BJ (cell line): ENCODE results near the gene PQBP1. TPM values are rescaled to one million over a fixed set of nuclear protein-coding genes. Genes with fewer than 3 reads are reported as not detected.

Experiments
- CTCF ChIA-PET: fragments of 350-600 bp; formaldehyde crosslinking; extraction: SDS; loops from one replicate; lab custom pipeline; 2021; ENCODE audit warnings: antibody characterized with exemption, inconsistent platforms; lab: Yijun Ruan, JAX
- POLR2A ChIA-PET: fragments of 300-600 bp; sonication (Branson Sonifier 250); formaldehyde crosslinking; extraction: SDS; loops from one replicate; lab custom pipeline; 2021; ENCODE audit warnings: antibody characterized with exemption; lab: Charles Lee
- DNase-seq: peaks from one replicate; pipeline ENCODE4 v3.0.0-alpha.2; 2011; ENCODE audit warnings: low read depth
- H3K27me3 ChIP-seq: 2 replicates; pipeline ENCODE4 v1.6.0; 2011; ENCODE audit warnings: low read length; ENCODE audit not compliant: control insufficient read depth, insufficient read depth
- H3K36me3 ChIP-seq: 2 replicates; pipeline ENCODE4 v1.5.1; 2011; ENCODE audit warnings: low read length; ENCODE audit not compliant: control insufficient read depth, insufficient read depth
- H3K4me3 ChIP-seq: 2 replicates; pipeline ENCODE4 v1.5.1; 2011; ENCODE audit warnings: low read depth, mild to moderate bottlenecking, control low read depth, low read length
- polyA plus RNA-seq: library from polyadenylated mRNA; depleted of rRNA; stranded (reverse); fragments of >200 nt; gene quantifications from 2 replicates; pipeline ENCODE4 v1.2.3, GENCODE V29; 2011
- TF ChIP-seq, protein P1 (sequence below): IDR thresholded peaks from 2 replicates; pipeline ENCODE4 v1.5.1; 2011; ENCODE audit warnings: low read depth, mild to moderate bottlenecking, control low read depth, inconsistent platforms, low read length, moderate library complexity; ENCODE audit not compliant: insufficient read depth

The PQBP1 gene
- polyA plus RNA-seq, 1 experiment, result 89.6 TPM

GRCh38 chrX:48918643-48919340 lies 21.1 kb downstream of the PQBP1 start, which contains the start of gene PIM2:
Gene PIM2, minus strand, starts transcription at chrX:48919024. Its CDS starts 190 bp downstream, at chrX:48918834.
- H3K36me3 ChIP-seq, result peaks cover 10% of the 10 kb centered on the region
- H3K27me3 ChIP-seq, result no peaks in the 10 kb centered on the region
- ChIA-PET CTCF (no interaction called here), POLR2A (interaction anchor here (0.6 kb wide), 1 partner anchor 34 kb away, joined by 6 read pairs; no protein-coding TSS in a partner anchor)
- DNase-seq, result no peak
- peak within 1 kb of the TSS; percentile 72 for H3K4me3 ChIP-seq
- TF ChIP-seq, protein P1, sequence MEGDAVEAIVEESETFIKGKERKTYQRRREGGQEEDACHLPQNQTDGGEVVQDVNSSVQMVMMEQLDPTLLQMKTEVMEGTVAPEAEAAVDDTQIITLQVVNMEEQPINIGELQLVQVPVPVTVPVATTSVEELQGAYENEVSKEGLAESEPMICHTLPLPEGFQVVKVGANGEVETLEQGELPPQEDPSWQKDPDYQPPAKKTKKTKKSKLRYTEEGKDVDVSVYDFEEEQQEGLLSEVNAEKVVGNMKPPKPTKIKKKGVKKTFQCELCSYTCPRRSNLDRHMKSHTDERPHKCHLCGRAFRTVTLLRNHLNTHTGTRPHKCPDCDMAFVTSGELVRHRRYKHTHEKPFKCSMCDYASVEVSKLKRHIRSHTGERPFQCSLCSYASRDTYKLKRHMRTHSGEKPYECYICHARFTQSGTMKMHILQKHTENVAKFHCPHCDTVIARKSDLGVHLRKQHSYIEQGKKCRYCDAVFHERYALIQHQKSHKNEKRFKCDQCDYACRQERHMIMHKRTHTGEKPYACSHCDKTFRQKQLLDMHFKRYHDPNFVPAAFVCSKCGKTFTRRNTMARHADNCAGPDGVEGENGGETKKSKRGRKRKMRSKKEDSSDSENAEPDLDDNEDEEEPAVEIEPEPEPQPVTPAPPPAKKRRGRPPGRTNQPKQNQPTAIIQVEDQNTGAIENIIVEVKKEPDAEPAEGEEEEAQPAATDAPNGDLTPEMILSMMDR, result no peak

DNA sequence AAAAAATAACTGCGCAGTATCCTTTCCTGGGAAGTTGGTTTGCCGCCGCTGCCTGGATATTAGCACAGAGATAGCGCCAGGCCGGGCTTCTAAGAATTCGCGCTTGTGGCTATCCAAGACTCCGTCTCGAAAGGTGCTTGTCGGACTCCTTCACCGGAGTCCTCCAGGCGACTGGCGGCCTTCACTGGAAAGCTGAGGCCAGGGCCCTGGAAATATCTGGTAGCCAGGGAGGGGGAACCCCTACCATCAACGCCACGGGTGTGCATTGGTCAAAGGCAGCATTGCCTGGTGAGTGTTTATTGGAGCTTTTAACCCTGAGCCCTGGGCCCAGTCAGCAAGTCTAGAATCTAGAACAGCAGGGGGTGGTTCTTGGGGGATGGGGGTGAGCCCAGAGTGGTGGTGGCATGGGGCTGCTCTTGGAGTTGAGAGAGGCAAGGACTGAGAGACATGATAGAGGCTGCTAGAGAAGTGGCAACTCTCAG lies 21.7 kb downstream of the PQBP1 start:
- Histone ChIP-seq H3K36me3 (peaks cover 10% of the 10 kb centered on the region), H3K27me3 (no peaks in the 10 kb centered on the region), H3K4me3 (peak overlapping the region; percentile 26)
- ChIA-PET POLR2A (interaction anchor here (0.6 kb wide), 1 partner anchor 33 kb away, joined by 6 read pairs; no protein-coding TSS in a partner anchor), CTCF (no interaction called here)
- TF ChIP-seq, protein P1, result no peak
- no peak for DNase-seq

GRCh38 chrX:48919947-48920717 lies 22.4 kb downstream of the PQBP1 start:
- DNase-seq, result no peak
- POLR2A ChIA-PET, result no interaction called here
- TF ChIP-seq, protein P1, result no peak
- no peak overlapping the region for H3K4me3 ChIP-seq
- peaks cover 10% of the 10 kb centered on the region for H3K36me3 ChIP-seq
- CTCF ChIA-PET, result interaction anchor here (1.1 kb wide), 1 partner anchor 124 kb away, joined by 3 read pairs; no protein-coding TSS in a partner anchor
- no peaks in the 10 kb centered on the region for H3K27me3 ChIP-seq

GRCh38 chrX:48920718-48921104 lies 23.0 kb downstream of the PQBP1 start:
- H3K4me3 ChIP-seq, result no peak overlapping the region
- DNase-seq, result no peak
- POLR2A ChIA-PET, result no interaction called here
- TF ChIP-seq, protein P1, result no peak
- CTCF ChIA-PET, result interaction anchor here (1.1 kb wide), 1 partner anchor 123 kb away, joined by 3 read pairs; no protein-coding TSS in a partner anchor
- no peaks in the 10 kb centered on the region for H3K27me3 ChIP-seq
- H3K36me3 ChIP-seq, result peaks cover 10% of the 10 kb centered on the region

- POLR2A ChIA-PET, result no interaction called here
Observed at GRCh38 chrX:48923771-48924170, 26.0 kb downstream of the PQBP1 start.

More at GRCh38 chrX:48923771-48924170, 26.0 kb downstream of the PQBP1 start:
- H3K36me3 ChIP-seq, result peaks cover 10% of the 10 kb centered on the region
- H3K4me3 ChIP-seq, result no peak overlapping the region
- no peaks in the 10 kb centered on the region for H3K27me3 ChIP-seq
- DNase-seq, result no peak
- TF ChIP-seq, protein P1, result no peak
- CTCF ChIA-PET, result no interaction called here
